GM12878 (cell line): ENCODE measurements around the gene KAT2A. TPM values are rescaled to one million over a fixed set of nuclear protein-coding genes. Genes with fewer than 3 reads are reported as not detected.

Source experiments
- ATAC-seq: fragments of 200-7000 bp; cut with Tn5 transposase; 3 replicates; pipeline ENCODE4 v1.9.1; 2020; ENCODE audit warnings: mild to moderate bottlenecking, moderate library complexity
- BruUV-seq: library from RNA; stranded (reverse); fragments of 400-500 nt; replicated peaks from 2 replicates; lab custom pipeline; 2021; lab: Mats Ljungman, UMichigan
- CTCF ChIA-PET: fragments of 300-600 bp; sonication (Branson Sonifier 250); formaldehyde crosslinking; extraction: SDS; loops from one replicate; lab custom pipeline; 2021; ENCODE audit warnings: inconsistent platforms; lab: Yijun Ruan, JAX
- POLR2A ChIA-PET: fragments of 350-600 bp; formaldehyde crosslinking; extraction: SDS; loops from one replicate; lab custom pipeline; 2021; ENCODE audit warnings: inconsistent platforms; lab: Charles Lee
- RAD21 ChIA-PET: fragments of 300-600 bp; sonication (Branson Sonifier 250); formaldehyde crosslinking; loops from one replicate; lab custom pipeline; 2023; ENCODE audit warnings: antibody characterized with exemption; ENCODE audit not compliant: unreplicated experiment; lab: Charles Lee
- SMC1A ChIA-PET: fragments of 300-600 bp; sonication (Branson Sonifier 250); formaldehyde crosslinking; loops from one replicate; lab custom pipeline; 2023; ENCODE audit not compliant: unreplicated experiment, uncharacterized antibody; lab: Charles Lee
- DNase-seq: peaks from one replicate; pipeline ENCODE4 v3.0.0-alpha.2; 2011; ENCODE audit warnings: low read depth, low spot score
- FAIRE-seq: peaks from 3 replicates; lab custom pipeline; 2011; peaks lifted over from hg19 to GRCh38; lab: Jason Lieb, UNC
- H2AFZ ChIP-seq: 2 replicates; pipeline ENCODE4 v1.6.0; 2011; ENCODE audit warnings: low read depth, low read length, control low read depth; ENCODE audit not compliant: control insufficient read depth
- H3K27ac ChIP-seq: 2 replicates; pipeline ENCODE4 v1.5.1; 2011; ENCODE audit warnings: control low read depth; ENCODE audit not compliant: control insufficient read depth, insufficient read depth
- H3K27me3 ChIP-seq, 2 experiments: replicated peaks in 1 of 2; 2 replicates each; pipeline versions ENCODE4 v1.6.0 to v1.6.1; 2011; ENCODE audit warnings: low read length in 1 of 2; ENCODE audit not compliant: control insufficient read depth in 2 of 2, insufficient read depth in 2 of 2
- H3K36me3 ChIP-seq, 2 experiments: 2 replicates each; pipeline ENCODE4 v1.5.1; 2011; ENCODE audit warnings: low read length in 1 of 2; ENCODE audit not compliant: control insufficient read depth in 2 of 2, insufficient read depth in 2 of 2
- H3K4me1 ChIP-seq: 2 replicates; pipeline ENCODE4 v1.6.1; 2011; ENCODE audit warnings: mild to moderate bottlenecking, low read length, moderate library complexity, mixed read lengths; ENCODE audit not compliant: control insufficient read depth, insufficient read depth
- H3K4me2 ChIP-seq: 2 replicates; pipeline ENCODE4 v1.6.0; 2011; ENCODE audit warnings: control low read depth; ENCODE audit not compliant: control insufficient read depth, insufficient read depth
- H3K4me3 ChIP-seq: fragments of 200-600 bp; sonication (generic); 2 replicates; pipeline ENCODE4 v1.5.1; 2016
- H3K79me2 ChIP-seq: 2 replicates; pipeline ENCODE4 v1.6.0; 2011; ENCODE audit warnings: low read length; ENCODE audit not compliant: control insufficient read depth, insufficient read depth
- H3K9ac ChIP-seq: 2 replicates; pipeline ENCODE4 v1.8.0; 2011; ENCODE audit warnings: low read length, control low read depth, mixed read lengths; ENCODE audit not compliant: control insufficient read depth, insufficient read depth
- H3K9me3 ChIP-seq: replicated peaks from 3 replicates; pipeline ENCODE4 v1.5.1; 2011; ENCODE audit warnings: mild to moderate bottlenecking, low read length; ENCODE audit not compliant: control insufficient read depth, insufficient read depth
- H4K20me1 ChIP-seq: 2 replicates; pipeline ENCODE4 v1.6.0; 2011; ENCODE audit not compliant: control insufficient read depth, insufficient read depth
- ASH2L ChIP-seq: fragments of 300-600, 200-600 bp; sonication (generic); IDR thresholded peaks from 2 replicates; pipeline ENCODE4 v1.6.1; 2017; ENCODE audit warnings: low read depth, mild to moderate bottlenecking, borderline replicate concordance
- BCL11A ChIP-seq: IDR thresholded peaks from 2 replicates; pipeline ENCODE4 v1.6.1; 2011; ENCODE audit warnings: low read depth, low read length
- BMI1 ChIP-seq: fragments of 450-650 bp; IDR thresholded peaks from 2 replicates; pipeline ENCODE4 v1.6.1; 2016; ENCODE audit warnings: mild to moderate bottlenecking, moderate library complexity, borderline replicate concordance
- MEF2A ChIP-seq: IDR thresholded peaks from 2 replicates; pipeline ENCODE4 v1.6.1; 2011; ENCODE audit warnings: low read depth, mild to moderate bottlenecking, low read length, moderate library complexity; ENCODE audit not compliant: insufficient read depth
- MYC ChIP-seq: IDR thresholded peaks from 2 replicates; pipeline ENCODE4 v1.6.1; 2011; ENCODE audit warnings: mild to moderate bottlenecking, low read length, moderate library complexity, inconsistent platforms; ENCODE audit not compliant: insufficient read depth, insufficient replicate concordance, insufficient read length, severe bottlenecking
- POLR2AphosphoS5 ChIP-seq: IDR thresholded peaks from 2 replicates; pipeline ENCODE4 v1.6.1; 2011; ENCODE audit warnings: mild to moderate bottlenecking, low read length, inconsistent platforms
- SMC3 ChIP-seq: IDR thresholded peaks from 2 replicates; pipeline ENCODE4 v1.6.1; 2011; ENCODE audit warnings: low read length, improper control_type of control experiment, borderline replicate concordance
- SREBF1 ChIP-seq: IDR thresholded peaks from 2 replicates; pipeline ENCODE4 v1.6.1; 2012; ENCODE audit warnings: mild to moderate bottlenecking, low read length
- WGBS: methylation state at CpG from one replicate; pipeline ENCODE4 v1.1.6; 2016; ENCODE audit warnings: low lambda C conversion rate; ENCODE audit not compliant: insufficient replicate concordance, insufficient coverage; ENCODE audit errors: missing lambda C conversion rate; 5-methylcytosine and 5-hydroxymethylcytosine counted together
- in situ Hi-C: fragments of 300-500 bp; cut with MboI; formaldehyde crosslinking; loops from 9 replicates; pipeline ENCODE4 v1.14.3; 2018; ENCODE audit warnings: mixed read lengths
- intact Hi-C: fragments of 100-400 bp; cut with micrococcal nuclease; formaldehyde crosslinking; loops from one replicate; pipeline ENCODE4 v1.14.2; 2022; ENCODE audit not compliant: unreplicated experiment
- polyA plus RNA-seq, 11 experiments: library from polyadenylated mRNA; depleted of rRNA in 4 of 11; unstranded in 6 of 11; stranded (reverse) in 5 of 11; fragments of >200 nt; fragmentation: Nextera tagmentation in 4 of 11; fragmentation: Illumina TruSeq in 1 of 11; extraction: Ambion mirVana in 4 of 11; extraction: Trizol in 1 of 11; gene quantifications; 1 replicate in 1 of 11; 2 replicates in 10 of 11; pipeline versions ENCODE4 v1.2.1 to v1.2.3, GENCODE V29; 2011 to 2016; ENCODE audit warnings: inconsistent platforms in 2 of 11, missing spikeins in 2 of 11, low read depth in 1 of 11
- total RNA-seq, 4 experiments: library from RNA; depleted of rRNA in 3 of 4; stranded (reverse); fragments of >200 nt in 3 of 4; fragmentation: Illumina TruSeq in 1 of 4; extraction: Trizol in 1 of 4; gene quantifications; 2 replicates each; pipeline versions ENCODE4 v1.2.1 to v1.2.3, GENCODE V29; 2013 to 2021
- TF ChIP-seq, protein P1 (sequence below): IDR thresholded peaks from 2 replicates; pipeline ENCODE4 v1.6.1; 2012; ENCODE audit warnings: low read depth, low read length, improper control_type of control experiment
- TF ChIP-seq, protein P2 (sequence below): fragments of 450-650 bp; formaldehyde crosslinking; IDR thresholded peaks from 2 replicates; pipeline ENCODE4 v1.4.0; 2022; ENCODE audit warnings: mild to moderate bottlenecking, moderate library complexity

The KAT2A gene
- total and polyA plus RNA-seq, 10 of the 15 experiments (the other 5 are each of a cell fraction or from before 2014, with no cell fraction given) = 0.85 to 47.5 (median 14.6) TPM

DNA sequence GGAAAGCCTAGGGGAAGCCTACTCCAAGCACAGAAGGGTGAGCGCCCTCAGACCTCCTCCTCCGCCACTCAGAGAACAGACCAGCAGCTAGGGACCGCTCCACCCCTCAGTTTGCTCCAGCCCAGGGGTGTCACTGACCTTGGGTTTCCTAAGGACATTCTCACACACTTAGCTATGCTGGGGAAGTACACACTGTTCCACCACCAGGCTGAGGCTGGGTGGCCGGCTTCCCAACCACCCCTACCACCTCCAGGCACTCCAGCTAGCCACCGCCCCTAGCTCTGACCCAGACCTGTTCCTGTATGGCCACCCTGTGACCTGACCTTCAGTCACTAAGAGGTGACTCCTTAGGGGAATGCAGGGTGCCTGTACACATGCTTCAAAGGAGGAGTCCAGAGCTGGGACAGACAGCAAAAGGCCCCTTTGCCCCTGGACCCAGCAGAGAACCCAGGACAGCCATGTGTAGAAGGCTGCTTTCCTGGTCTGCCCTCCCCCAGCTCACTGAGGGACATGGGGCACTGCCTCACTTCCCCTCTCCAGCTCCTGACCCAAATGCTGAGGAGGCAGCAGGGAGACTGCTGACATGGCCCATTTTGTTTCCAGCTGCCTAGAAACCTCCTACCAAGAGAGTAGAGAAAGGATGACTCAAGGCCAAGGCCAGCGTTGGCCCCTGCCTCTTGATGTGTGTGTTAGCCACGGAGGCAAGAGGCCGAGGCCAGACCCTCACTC lies 8.1 kb upstream of the KAT2A start (continued):
- TF ChIP-seq, protein P1, sequence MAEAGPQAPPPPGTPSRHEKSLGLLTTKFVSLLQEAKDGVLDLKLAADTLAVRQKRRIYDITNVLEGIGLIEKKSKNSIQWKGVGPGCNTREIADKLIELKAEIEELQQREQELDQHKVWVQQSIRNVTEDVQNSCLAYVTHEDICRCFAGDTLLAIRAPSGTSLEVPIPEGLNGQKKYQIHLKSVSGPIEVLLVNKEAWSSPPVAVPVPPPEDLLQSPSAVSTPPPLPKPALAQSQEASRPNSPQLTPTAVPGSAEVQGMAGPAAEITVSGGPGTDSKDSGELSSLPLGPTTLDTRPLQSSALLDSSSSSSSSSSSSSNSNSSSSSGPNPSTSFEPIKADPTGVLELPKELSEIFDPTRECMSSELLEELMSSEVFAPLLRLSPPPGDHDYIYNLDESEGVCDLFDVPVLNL = no peak
- no peak for TF ChIP-seq BMI1
- TF ChIP-seq, protein P2, sequence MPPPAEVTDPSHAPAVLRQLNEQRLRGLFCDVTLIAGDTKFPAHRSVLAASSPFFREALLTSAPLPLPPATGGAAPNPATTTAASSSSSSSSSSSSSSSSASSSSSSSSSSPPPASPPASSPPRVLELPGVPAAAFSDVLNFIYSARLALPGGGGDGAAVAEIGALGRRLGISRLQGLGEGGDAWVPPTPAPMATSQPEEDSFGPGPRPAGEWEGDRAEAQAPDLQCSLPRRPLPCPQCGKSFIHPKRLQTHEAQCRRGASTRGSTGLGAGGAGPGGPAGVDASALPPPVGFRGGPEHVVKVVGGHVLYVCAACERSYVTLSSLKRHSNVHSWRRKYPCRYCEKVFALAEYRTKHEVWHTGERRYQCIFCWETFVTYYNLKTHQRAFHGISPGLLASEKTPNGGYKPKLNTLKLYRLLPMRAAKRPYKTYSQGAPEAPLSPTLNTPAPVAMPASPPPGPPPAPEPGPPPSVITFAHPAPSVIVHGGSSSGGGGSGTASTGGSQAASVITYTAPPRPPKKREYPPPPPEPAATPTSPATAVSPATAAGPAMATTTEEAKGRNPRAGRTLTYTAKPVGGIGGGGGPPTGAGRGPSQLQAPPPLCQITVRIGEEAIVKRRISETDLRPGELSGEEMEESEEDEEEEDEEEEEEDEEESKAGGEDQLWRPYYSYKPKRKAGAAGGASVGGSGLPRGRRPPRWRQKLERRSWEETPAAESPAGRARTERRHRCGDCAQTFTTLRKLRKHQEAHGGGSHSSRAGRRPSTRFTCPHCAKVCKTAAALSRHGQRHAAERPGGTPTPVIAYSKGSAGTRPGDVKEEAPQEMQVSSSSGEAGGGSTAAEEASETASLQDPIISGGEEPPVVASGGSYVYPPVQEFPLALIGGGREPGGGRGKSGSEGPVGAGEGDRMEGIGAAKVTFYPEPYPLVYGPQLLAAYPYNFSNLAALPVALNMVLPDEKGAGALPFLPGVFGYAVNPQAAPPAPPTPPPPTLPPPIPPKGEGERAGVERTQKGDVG (CRISPR knock-in tag) = no peak
- no peak for TF ChIP-seq POLR2AphosphoS5

DNA sequence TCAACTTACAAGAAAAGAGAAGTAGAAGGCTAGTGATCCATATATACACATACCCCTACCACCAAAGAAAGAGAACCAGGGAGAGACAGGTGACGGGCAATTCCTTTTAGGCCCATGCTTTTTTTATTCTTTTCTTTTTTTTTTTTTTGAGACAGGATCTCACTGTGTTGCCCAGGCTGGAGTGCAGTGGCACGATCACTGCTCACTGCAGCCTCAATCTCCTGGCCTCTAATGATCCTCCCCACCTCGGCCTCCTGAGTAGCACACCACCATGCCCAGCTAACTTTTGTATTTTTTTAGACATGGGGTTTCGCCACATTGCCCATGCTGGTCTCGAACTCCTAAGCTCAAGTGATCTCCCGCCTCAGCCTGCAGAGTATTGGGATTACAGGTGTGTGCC lies 6.2 kb upstream of the KAT2A start:
- ChIA-PET POLR2A (interaction anchor here (0.5 kb wide), 1 partner anchor 22 kb away, joined by 7 read pairs; no protein-coding TSS in a partner anchor), RAD21 (no interaction called here), CTCF (interaction anchor here (2.1 kb wide), 1 partner anchor 54 kb away, joined by 5 read pairs; no protein-coding TSS in a partner anchor), SMC1A (no interaction called here)
- Histone ChIP-seq H3K4me1 (peaks cover 5% of the 10 kb centered on the region), H3K9me3 (no peaks in the 10 kb centered on the region), H2AFZ (no peak overlapping the region), H3K9ac (no peak overlapping the region), H3K27me3 (no peaks in the 10 kb centered on the region), H4K20me1 (peaks cover 2% of the 10 kb centered on the region; the same call in 1 of the 2 replicates), H3K36me3 (peaks cover 30 to 45% of the 10 kb centered on the region in 2 experiments), H3K79me2 (peaks cover 10% of the 10 kb centered on the region), H3K4me3 (no peak overlapping the region), H3K4me2 (no peak overlapping the region), H3K27ac (no peak overlapping the region)
- WGBS = 95% methylated on average over 6 of the region's 6 CpGs
- TF ChIP-seq MYC (no peak), MEF2A (no peak), SMC3 (no peak), SREBF1 (no peak), BCL11A (no peak), ASH2L (no peak)
- in situ Hi-C loops (no loop called here), intact Hi-C loops (no loop called here)
- FAIRE-seq (no peak), DNase-seq (no peak), ATAC-seq (no peak)
- BruUV-seq = no TSS peak
